Measurements from ENCODE around the gene HES6. TPM values are rescaled to one million over a fixed set of nuclear protein-coding genes. Genes with fewer than 3 reads are reported as not detected.

Gene HES6
- total RNA-seq, 2 experiments from 2014 or later = 13.1 to 13.8 TPM

GRCh38 chr2:238264072-238264460 is 24.2 kb upstream of the HES6 start:
- CTCF ChIA-PET (ENCODE audit: unreplicated experiment) = interaction anchor here (1.3 kb wide), 1 partner anchor 104 kb away, joined by 6 read pairs; no protein-coding TSS in a partner anchor

DNA sequence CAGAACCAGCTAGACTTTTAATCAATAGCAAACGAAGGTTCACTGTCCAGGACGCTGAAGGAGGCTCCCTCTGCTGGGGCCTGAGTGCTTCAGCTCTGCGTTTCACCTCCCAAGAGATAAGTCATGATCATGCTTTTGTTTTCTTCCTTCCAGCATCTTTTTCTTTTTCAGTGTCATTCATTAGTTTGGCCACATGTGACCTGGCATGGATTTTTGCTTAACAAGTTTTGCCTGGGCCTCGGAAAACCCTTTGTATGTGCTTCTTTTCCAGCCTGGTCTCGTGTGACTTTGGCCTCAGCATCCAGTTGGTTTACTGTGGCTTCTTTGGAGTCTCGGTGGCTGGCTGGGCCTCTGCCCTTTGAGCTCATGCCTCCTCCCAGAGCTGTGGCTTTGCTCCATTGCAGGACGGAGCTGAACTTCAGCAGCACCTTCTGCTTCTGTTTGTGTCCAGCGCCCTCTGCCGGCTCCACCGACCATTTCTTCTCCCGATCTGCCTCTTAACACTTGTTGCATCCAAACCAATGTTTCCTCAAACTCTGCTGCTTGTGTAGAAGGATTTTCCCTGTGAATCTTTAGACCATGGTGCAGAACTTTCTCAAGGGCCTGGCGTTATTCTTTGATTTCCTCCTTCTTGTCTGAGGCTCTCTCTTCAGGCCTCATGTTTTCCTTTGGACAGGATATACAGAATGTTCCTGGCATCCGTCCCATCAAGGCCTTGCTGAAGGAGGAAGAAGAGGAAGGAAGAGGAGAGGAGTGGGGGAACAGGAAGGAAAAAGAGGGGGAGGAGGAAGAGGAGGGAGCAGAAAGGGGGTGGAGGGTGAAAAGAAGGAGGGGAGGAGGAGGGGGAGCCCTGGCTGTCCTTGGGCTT is 23.6 kb upstream of the HES6 start:
- no peaks in the 10 kb centered on the region for H3K79me2 ChIP-seq (ENCODE audit: insufficient read depth, low read depth, low read length)
- H3K4me3 ChIP-seq (ENCODE audit: low read depth, low read length, poor library complexity, severe bottlenecking) = no peak overlapping the region
- H3K4me1 ChIP-seq (ENCODE audit: insufficient read depth, low read length, poor library complexity, severe bottlenecking) = no peaks in the 10 kb centered on the region
- intact Hi-C loops (cut with micrococcal nuclease; ENCODE audit: unreplicated experiment) = loop anchor here (1.0 kb wide), 2 partner anchors 103 to 405 kb away; no protein-coding TSS in a partner anchor
- BruUV-seq (replicated peaks) = no TSS peak
- H3K27ac ChIP-seq (ENCODE audit: low read depth, low read length, poor library complexity, severe bottlenecking) = no peak overlapping the region
- ChIA-PET CTCF (ENCODE audit: unreplicated experiment) (interaction anchor here (1.0 to 1.3 kb wide), 2 partner anchors 100 to 103 kb away, joined by 6 to 7 read pairs; no protein-coding TSS in a partner anchor), POLR2A (no interaction called here)
- H3K36me3 ChIP-seq (ENCODE audit: insufficient read depth, low read length) = peaks cover 41% of the 10 kb centered on the region
- TF ChIP-seq, protein P1, sequence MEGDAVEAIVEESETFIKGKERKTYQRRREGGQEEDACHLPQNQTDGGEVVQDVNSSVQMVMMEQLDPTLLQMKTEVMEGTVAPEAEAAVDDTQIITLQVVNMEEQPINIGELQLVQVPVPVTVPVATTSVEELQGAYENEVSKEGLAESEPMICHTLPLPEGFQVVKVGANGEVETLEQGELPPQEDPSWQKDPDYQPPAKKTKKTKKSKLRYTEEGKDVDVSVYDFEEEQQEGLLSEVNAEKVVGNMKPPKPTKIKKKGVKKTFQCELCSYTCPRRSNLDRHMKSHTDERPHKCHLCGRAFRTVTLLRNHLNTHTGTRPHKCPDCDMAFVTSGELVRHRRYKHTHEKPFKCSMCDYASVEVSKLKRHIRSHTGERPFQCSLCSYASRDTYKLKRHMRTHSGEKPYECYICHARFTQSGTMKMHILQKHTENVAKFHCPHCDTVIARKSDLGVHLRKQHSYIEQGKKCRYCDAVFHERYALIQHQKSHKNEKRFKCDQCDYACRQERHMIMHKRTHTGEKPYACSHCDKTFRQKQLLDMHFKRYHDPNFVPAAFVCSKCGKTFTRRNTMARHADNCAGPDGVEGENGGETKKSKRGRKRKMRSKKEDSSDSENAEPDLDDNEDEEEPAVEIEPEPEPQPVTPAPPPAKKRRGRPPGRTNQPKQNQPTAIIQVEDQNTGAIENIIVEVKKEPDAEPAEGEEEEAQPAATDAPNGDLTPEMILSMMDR (conservative IDR thresholded peaks at IDR 0.05; ENCODE audit: low read length) = peak; percentile 95
- TF ChIP-seq EZH2phosphoT487 (IDR thresholded peaks at IDR 0.05; ENCODE audit: borderline replicate concordance, low read depth, low read length) = no peak
- H4K20me1 ChIP-seq (ENCODE audit: insufficient read depth, low read length) = no peaks in the 10 kb centered on the region
- no peak overlapping the region for H2AFZ ChIP-seq (ENCODE audit: low read length)
- no peaks in the 10 kb centered on the region for H3K9me2 ChIP-seq (ENCODE audit: insufficient read depth, low read length)
- no peaks in the 10 kb centered on the region for H3K9me3 ChIP-seq (ENCODE audit: low read length)
- peak; percentile 78 for DNase-seq (ENCODE audit: low spot score)
- no peak overlapping the region for H3K4me2 ChIP-seq (ENCODE audit: low read length)

More at GRCh38 chr2:238264072-238264460, 24.2 kb upstream of the HES6 start:
- DNase-seq (ENCODE audit: low spot score) = no peak
- Histone ChIP-seq H4K20me1 (ENCODE audit: insufficient read depth, low read length) (no peaks in the 10 kb centered on the region), H3K36me3 (ENCODE audit: insufficient read depth, low read length) (peaks cover 48% of the 10 kb centered on the region), H3K79me2 (ENCODE audit: insufficient read depth, low read depth, low read length) (no peaks in the 10 kb centered on the region), H3K4me2 (ENCODE audit: low read length) (no peak overlapping the region), H3K27ac (ENCODE audit: low read depth, low read length, poor library complexity, severe bottlenecking) (no peak overlapping the region), H2AFZ (ENCODE audit: low read length) (no peak overlapping the region), H3K4me3 (ENCODE audit: low read depth, low read length, poor library complexity, severe bottlenecking) (no peak overlapping the region), H3K4me1 (ENCODE audit: insufficient read depth, low read length, poor library complexity, severe bottlenecking) (no peaks in the 10 kb centered on the region), H3K9me2 (ENCODE audit: insufficient read depth, low read length) (no peaks in the 10 kb centered on the region), H3K9me3 (ENCODE audit: low read length) (no peaks in the 10 kb centered on the region)
- no TSS peak for BruUV-seq (replicated peaks)
- intact Hi-C loops (cut with micrococcal nuclease; ENCODE audit: unreplicated experiment) = no loop called here
- no peak for TF ChIP-seq EZH2phosphoT487 (IDR thresholded peaks at IDR 0.05; ENCODE audit: borderline replicate concordance, low read depth, low read length)
- TF ChIP-seq, protein P1 (conservative IDR thresholded peaks at IDR 0.05; ENCODE audit: low read length) = no peak
- POLR2A ChIA-PET = no interaction called here
